Neutrophil (primary cell): ENCODE data around the gene ARHGEF19.

ENCODE experiments used
- H3K27ac ChIP-seq: fragments of 200-600 bp; sonication (generic); 2 replicates; pipeline ENCODE4 v1.5.1; 2016; ENCODE audit warnings: mild to moderate bottlenecking, moderate library complexity
- H3K27me3 ChIP-seq: fragments of 200-600 bp; sonication (generic); 2 replicates; pipeline ENCODE4 v1.6.0; 2016; ENCODE audit warnings: mild to moderate bottlenecking
- H3K36me3 ChIP-seq: fragments of 200-600 bp; sonication (generic); 2 replicates; pipeline ENCODE4 v1.5.1; 2017
- H3K4me1 ChIP-seq, 2 experiments: fragments of 200-600 bp in 1 of 2; sonication (generic) in 1 of 2; 1 replicate in 1 of 2; 2 replicates in 1 of 2; pipeline versions ENCODE4 v1.5.1 to v1.6.1; 2013 to 2016; ENCODE audit warnings: low read depth in 1 of 2, low read length in 1 of 2, mild to moderate bottlenecking in 1 of 2, moderate library complexity in 1 of 2; ENCODE audit not compliant: control insufficient read depth in 1 of 2, insufficient read depth in 1 of 2
- H3K4me3 ChIP-seq, 2 experiments: fragments of 200-600 bp in 1 of 2; sonication (generic) in 1 of 2; 1 replicate in 1 of 2; 2 replicates in 1 of 2; pipeline ENCODE4 v1.5.1; 2013 to 2016; ENCODE audit warnings: low read depth in 1 of 2, low read length in 1 of 2, mild to moderate bottlenecking in 1 of 2, moderate library complexity in 1 of 2
- H3K9me3 ChIP-seq: fragments of 200-600 bp; sonication (generic); 2 replicates; pipeline ENCODE4 v1.5.1; 2016
- TF ChIP-seq, protein P1 (sequence below): fragments of 200-600 bp; sonication (generic); IDR thresholded peaks from 2 replicates; pipeline ENCODE4 v1.5.1; 2016; ENCODE audit warnings: antibody characterized with exemption

The ARHGEF19 gene

DNA sequence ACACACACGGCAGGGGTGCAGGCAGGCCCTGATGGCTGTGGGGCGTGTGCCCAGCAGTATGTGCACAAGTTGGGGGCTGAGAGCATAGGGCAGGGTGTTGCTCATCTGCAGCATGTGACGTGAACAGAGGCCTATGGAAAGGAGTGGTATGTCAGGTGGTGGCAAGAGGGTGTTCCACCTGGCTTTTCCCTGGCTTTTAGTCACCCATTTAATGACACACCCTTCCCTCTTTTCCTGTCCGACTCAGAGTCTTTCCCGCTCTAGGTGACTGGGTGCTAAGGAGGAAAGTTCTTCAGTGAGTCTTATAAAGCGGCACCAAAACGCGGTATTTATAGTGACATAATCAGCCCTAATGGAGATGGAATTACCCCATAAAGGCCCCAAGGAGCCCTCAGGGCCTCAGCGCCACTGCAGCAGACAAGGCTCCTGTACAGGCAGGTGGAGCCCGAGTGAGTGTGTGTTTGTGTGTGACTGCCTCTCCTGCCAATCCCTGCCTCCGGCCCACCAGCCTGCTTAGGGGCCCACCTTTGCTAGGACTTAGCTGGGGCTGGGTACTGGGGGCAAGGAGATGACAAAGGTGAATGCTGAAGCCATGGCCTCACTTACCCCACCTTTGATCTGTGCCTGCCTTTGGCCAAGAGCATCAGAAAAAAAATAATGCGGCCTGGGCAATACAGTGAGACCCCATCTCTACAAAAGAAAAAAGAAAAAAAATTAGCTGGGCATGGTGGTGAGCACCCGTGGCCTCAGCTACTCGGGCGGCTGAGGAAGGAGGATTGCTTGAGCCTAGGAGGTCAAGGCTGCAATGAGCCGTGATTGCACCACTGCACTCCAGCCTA, 53.2 kb downstream of the ARHGEF19 start:
- Histone ChIP-seq H3K36me3 (no peaks in the 10 kb centered on the region), H3K4me1 (peaks cover 29 to 34% of the 10 kb centered on the region in 2 experiments), H3K4me3 (no peak overlapping the region), H3K27me3 (peaks cover 75% of the 10 kb centered on the region), H3K27ac (no peak overlapping the region), H3K9me3 (no peaks in the 10 kb centered on the region)
- TF ChIP-seq, protein P1, sequence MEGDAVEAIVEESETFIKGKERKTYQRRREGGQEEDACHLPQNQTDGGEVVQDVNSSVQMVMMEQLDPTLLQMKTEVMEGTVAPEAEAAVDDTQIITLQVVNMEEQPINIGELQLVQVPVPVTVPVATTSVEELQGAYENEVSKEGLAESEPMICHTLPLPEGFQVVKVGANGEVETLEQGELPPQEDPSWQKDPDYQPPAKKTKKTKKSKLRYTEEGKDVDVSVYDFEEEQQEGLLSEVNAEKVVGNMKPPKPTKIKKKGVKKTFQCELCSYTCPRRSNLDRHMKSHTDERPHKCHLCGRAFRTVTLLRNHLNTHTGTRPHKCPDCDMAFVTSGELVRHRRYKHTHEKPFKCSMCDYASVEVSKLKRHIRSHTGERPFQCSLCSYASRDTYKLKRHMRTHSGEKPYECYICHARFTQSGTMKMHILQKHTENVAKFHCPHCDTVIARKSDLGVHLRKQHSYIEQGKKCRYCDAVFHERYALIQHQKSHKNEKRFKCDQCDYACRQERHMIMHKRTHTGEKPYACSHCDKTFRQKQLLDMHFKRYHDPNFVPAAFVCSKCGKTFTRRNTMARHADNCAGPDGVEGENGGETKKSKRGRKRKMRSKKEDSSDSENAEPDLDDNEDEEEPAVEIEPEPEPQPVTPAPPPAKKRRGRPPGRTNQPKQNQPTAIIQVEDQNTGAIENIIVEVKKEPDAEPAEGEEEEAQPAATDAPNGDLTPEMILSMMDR: no peak

DNA sequence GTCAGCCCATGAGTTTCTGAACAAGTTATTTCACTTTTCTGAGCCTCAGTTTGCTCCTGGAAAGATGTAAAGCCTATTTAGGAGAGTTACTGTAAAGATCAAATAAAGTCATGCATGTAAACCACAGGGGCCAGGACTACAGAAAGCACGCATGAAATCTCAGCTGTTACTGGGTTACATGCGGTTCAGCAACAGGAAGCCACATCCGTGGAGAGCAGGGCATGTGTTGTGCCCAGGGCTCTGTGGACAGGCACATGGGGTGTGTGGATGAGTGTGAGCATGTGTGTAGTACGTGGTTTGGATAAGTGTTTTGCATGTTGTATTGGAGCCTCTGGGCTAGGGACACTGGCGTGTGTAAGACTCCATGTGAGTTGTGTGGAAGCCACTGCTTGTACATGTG, 54.4 kb downstream of the ARHGEF19 start:
- Histone ChIP-seq H3K27me3 (peaks cover 75% of the 10 kb centered on the region), H3K36me3 (no peaks in the 10 kb centered on the region), H3K27ac (no peak overlapping the region), H3K9me3 (no peaks in the 10 kb centered on the region), H3K4me1 (peaks cover 32 to 38% of the 10 kb centered on the region in 2 experiments), H3K4me3 (no peak overlapping the region)
- TF ChIP-seq, protein P1: no peak

DNA sequence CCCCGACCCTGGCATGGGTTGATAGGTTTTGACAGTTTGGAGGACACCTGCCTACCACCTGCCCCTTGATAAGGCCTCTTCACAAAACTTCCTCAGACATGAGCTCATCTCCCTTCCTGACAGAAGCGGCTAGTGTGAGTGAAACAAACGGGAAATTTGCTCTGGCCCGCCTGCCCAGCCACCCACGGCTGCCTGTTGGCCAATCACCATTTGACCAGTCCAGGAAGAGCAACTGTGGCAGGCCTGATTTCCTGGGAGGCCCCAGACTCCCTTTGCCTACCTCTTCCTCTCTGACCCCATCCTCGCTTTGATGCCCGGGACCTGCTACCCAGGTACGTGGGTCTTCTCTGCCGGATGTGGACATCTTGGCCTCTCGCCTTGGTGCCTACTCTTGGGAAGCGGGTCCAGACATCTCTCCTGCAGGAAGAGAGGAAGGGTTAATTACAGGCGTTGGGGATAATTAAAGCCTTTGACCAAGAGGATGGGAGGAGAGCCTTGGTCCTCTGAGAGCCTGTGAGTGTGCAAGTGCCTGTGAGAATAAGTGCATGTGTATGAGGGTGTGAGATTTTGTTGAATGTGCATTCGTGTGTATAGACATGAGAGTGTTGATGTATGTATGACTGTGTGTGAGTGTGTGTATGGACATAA, 55.5 kb downstream of the ARHGEF19 start:
- Histone ChIP-seq H3K36me3 (no peaks in the 10 kb centered on the region), H3K27ac (no peak overlapping the region), H3K27me3 (peaks cover 75% of the 10 kb centered on the region), H3K4me3 (no peak overlapping the region), H3K9me3 (no peaks in the 10 kb centered on the region), H3K4me1 (peaks cover 32 to 34% of the 10 kb centered on the region in 2 experiments)
- TF ChIP-seq, protein P1: no peak

DNA sequence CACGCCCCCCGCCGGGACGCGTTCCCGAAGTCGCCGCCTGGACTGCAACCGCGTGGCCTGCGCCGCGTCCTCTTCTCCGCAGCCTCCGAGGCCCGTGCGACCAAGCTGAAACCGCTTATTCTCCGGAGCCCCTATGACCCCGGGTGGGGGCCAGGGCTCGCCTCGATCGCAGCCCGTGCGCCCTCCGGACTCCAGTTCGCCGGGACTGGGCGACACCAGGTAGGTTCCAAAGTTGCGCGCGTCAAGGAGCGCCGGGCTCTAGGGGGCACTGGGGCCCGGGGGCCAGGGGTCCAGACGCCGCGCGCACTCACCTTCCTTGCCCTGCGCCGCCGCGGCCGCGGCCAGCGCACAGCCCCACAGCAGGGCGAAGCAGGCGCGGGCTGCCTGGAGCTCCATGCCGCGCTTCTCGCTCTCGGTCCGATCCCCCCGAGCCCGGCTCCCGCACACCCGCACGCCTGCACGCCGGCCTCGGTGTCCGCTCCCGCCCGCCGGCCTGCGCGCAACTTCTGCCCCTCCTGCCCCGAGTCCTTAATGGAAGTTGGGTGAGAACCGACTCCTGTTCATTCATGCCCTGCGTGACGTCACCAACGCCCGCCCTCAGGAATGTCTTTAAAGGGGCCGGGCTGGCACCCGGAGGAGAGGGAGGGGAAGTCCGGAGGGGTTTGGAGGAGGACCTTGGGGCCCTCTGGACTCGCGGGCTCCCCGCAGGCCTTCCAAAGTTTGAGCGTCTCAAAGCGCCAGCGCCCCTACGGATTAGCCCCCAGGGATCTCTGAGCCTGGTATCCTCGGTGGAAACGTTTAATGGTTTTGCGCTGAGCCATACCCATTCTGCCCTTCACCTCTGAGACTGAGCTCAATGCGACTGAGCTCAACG, 56.7 kb downstream of the ARHGEF19 start, which contains the start of gene EPHA2:
TSS of gene EPHA2 (minus strand) at position 533 of the 874 bp plus-strand sequence. CDS start at position 396, 137 bp downstream.
- TF ChIP-seq, protein P1: no peak
- Histone ChIP-seq H3K4me3 (peak within 1 kb of the TSS; percentile 49 to 57), H3K4me1 (peaks cover 32 to 34% of the 10 kb centered on the region in 2 experiments), H3K36me3 (no peaks in the 10 kb centered on the region), H3K27ac (no peak within 1 kb of the TSS), H3K9me3 (no peaks in the 10 kb centered on the region), H3K27me3 (peaks cover 75% of the 10 kb centered on the region)

DNA sequence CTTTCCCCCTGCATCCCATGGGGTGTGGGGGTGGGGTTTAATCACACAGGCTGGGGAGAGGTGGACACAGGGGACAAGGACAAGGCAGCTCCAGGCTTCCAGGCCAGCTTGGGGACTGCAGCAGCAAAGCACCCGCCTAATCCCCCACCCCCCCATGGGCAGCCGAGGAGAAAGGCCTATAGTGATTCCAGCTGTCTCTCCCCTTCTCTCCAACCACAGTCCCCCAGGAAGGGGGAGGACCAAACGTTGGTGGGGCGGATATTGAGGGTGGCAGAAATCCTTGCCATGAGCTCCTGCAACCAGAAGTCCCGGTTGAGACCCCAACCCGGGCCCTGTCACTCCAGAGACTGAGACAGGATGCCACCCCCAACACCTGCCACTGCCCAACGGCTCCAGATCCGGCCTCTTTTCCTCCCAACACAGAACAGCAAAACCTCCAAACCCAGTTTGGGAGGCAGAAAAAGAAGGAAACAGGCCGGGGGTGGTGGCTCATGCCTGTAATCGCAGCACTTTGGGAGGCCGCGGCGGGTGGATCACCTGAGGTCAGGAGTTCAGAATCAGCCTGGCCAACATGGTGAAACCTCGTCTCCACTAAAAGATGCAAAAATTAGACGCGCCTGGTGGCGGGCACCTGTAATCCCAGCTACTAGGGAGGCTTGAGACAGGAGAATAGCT, 58.3 kb downstream of the ARHGEF19 start:
- Histone ChIP-seq H3K9me3 (no peaks in the 10 kb centered on the region), H3K27ac (no peak overlapping the region), H3K27me3 (peaks cover 72% of the 10 kb centered on the region), H3K4me1 (peaks cover 32 to 34% of the 10 kb centered on the region in 2 experiments), H3K36me3 (no peaks in the 10 kb centered on the region), H3K4me3 (peak overlapping the region; percentile 49 to 57)
- TF ChIP-seq, protein P1: no peak
